Mucosa of stomach (tissue), 1 donor: ENCODE measurements around the gene LRMDA.

Source experiments
- H3K27me3 ChIP-seq: one replicate; pipeline ENCODE4 v1.7.0; 2013; ENCODE audit warnings: mild to moderate bottlenecking, low read length; ENCODE audit not compliant: control insufficient read depth, insufficient read depth
- H3K36me3 ChIP-seq: one replicate; pipeline ENCODE4 v1.7.0; 2013; ENCODE audit warnings: low read length; ENCODE audit not compliant: control insufficient read depth, insufficient read depth
- H3K4me1 ChIP-seq: one replicate; pipeline ENCODE4 v1.7.0; 2013; ENCODE audit warnings: mild to moderate bottlenecking, low read length; ENCODE audit not compliant: control insufficient read depth, insufficient read depth
- H3K4me3 ChIP-seq: one replicate; pipeline ENCODE4 v1.7.0; 2013; ENCODE audit warnings: low read length
- H3K9ac ChIP-seq: one replicate; pipeline ENCODE4 v1.7.0; 2013; ENCODE audit warnings: mild to moderate bottlenecking, low read length, moderate library complexity
- H3K9me3 ChIP-seq: one replicate; pipeline ENCODE4 v1.7.0; 2013; ENCODE audit warnings: mild to moderate bottlenecking, low read length, moderate library complexity; ENCODE audit not compliant: control insufficient read depth
- donor health status: Pancreatic carcinoma.

Gene LRMDA

DNA sequence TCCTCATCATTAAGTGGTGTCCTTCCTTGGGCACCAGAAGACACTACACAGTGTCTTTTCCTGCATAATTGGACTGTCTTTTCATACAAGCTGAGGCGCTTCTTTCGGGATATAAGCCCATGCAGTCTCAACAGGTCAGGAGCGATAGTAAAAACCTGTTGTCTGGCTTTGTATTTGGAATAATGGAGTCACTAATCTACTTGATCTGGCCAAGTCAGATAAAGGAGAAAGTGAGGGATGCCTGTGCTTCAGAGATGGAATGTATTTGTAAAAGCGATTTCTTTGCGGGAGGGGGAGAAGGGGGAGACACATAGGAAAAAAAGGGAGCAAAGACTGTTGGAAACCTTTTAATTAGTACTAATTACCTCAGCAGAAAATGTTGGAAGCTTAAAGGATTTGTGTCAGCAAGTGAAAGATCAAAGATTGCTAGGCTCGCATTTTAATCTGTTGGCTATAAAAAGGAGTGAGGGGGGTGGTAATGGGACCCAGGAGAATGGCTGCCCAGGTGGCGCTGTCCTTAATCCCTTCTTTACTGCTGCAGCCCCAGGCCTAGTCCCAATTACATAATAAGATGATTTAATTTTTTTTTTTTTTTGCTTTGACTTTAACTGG is 581.4 kb downstream of the LRMDA start:
- H3K27me3 ChIP-seq = no peaks in the 10 kb centered on the region
- H3K4me3 ChIP-seq = no peak overlapping the region
- no peaks in the 10 kb centered on the region for H3K4me1 ChIP-seq
- H3K36me3 ChIP-seq = no peaks in the 10 kb centered on the region
- H3K9ac ChIP-seq = no peak overlapping the region
- no peaks in the 10 kb centered on the region for H3K9me3 ChIP-seq

DNA sequence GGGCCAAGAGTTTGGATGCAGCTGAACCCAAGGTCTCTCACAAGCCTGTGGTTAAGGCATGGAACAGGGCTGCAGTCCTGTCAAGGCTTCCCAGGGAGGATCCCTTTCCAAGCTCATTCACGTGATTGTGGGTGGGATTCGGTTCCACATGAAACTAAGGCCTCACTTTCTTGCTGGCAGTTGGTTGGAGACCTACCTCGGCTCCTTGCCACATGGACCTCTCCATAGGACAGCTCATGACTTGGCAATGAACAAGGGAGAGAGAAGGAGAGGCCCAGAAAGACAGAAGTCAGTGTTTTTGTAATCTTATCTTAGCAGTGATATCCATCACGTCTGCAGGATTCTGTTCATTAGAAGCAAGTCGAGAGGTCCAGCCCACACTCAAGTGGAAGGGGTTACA is 583.8 kb downstream of the LRMDA start:
- Histone ChIP-seq H3K9me3 (no peaks in the 10 kb centered on the region), H3K4me1 (no peaks in the 10 kb centered on the region), H3K4me3 (no peak overlapping the region), H3K9ac (no peak overlapping the region), H3K27me3 (no peaks in the 10 kb centered on the region), H3K36me3 (no peaks in the 10 kb centered on the region)

DNA sequence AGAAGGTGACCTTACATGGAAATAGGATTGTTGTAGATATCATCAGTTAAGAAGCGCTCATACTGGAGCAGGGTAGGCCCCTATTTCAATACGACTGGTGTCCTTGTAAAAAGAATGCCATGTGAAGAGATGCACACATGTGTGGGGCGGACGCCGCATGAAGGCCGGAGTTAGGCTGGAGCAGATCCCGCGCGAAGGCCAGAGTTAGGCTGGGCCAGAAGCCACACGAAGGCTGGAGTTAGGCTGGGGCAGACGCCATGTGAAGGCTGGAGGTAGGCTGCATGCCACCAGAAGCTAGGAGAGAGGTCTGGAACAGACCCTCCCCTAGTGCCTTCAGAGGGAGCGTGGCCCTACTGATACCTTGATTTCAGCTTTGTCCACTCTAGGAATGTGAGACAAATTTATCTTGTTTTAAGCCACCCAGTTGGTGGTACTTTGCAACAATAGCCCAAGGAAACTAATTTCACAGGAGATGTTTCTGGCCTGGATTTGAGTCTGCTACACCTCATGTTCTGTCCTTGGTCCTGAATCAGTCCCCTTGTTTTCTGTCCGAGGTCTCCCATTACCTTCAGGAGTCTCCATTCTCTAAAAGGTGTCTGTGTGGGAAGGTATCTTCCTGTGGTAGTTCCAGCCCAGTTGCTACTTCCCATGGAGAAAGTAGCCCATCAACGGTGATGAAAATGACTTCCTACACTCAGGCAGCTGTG is 585.8 kb downstream of the LRMDA start:
- H3K27me3 ChIP-seq = no peaks in the 10 kb centered on the region
- H3K4me1 ChIP-seq = no peaks in the 10 kb centered on the region
- no peaks in the 10 kb centered on the region for H3K9me3 ChIP-seq
- H3K36me3 ChIP-seq = no peaks in the 10 kb centered on the region
- H3K9ac ChIP-seq = no peak overlapping the region
- H3K4me3 ChIP-seq = no peak overlapping the region

DNA sequence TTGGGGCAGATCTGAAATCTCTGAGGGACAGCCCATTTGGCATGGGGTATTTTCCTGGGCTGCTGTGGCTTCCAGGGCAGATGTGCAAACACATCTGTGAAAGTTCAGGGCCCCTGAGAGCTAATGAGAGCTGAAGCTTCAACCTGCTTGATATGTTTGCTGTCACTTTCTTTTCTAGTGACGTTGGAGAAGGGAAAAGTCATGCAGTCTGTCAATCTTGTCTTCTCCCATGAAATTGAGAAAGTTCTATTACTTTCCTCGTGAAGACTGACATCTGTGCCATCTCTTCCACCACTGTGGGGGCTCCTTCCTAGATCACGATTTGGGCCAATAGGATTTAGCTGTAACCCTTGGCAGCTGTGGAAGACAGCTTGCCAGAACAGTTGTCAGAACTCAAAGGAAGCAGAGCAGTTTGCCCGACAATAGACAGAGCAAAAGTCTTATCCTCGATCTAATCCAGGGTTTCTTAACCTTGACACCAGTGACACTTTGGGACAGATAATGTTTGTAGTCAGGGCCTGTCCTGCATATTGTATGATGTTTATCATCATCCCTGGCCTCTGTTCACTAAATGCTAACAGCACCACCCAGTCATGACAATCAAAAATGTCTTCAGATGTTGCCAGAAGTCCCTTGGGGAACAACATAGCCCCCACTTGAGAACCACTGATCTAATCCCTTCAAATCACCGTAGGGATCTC is 586.5 kb downstream of the LRMDA start:
- Histone ChIP-seq H3K36me3 (no peaks in the 10 kb centered on the region), H3K4me1 (no peaks in the 10 kb centered on the region), H3K9ac (no peak overlapping the region), H3K9me3 (no peaks in the 10 kb centered on the region), H3K4me3 (no peak overlapping the region), H3K27me3 (no peaks in the 10 kb centered on the region)

DNA sequence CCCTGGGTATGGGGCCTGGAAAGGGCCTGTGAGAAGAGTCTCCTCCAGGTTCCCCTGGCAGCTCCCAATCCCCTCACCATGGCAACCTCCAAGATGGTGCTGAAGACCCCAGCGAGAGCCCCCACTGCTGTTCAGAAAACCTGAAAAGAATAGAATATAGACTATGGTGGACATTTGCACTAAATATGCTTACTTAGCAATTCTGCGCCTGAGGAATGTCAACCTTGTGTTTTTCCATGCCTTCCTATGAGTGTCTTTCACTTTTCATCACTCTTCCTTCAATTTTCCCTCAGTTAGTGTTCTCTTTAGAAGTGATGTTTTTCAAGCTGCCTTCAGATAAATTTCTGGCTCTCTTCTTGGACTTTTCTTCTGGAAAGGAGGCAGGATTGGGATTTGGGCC is 589.2 kb downstream of the LRMDA start:
- Histone ChIP-seq H3K9ac (no peak overlapping the region), H3K36me3 (no peaks in the 10 kb centered on the region), H3K4me3 (no peak overlapping the region), H3K4me1 (no peaks in the 10 kb centered on the region), H3K27me3 (no peaks in the 10 kb centered on the region), H3K9me3 (no peaks in the 10 kb centered on the region)

DNA sequence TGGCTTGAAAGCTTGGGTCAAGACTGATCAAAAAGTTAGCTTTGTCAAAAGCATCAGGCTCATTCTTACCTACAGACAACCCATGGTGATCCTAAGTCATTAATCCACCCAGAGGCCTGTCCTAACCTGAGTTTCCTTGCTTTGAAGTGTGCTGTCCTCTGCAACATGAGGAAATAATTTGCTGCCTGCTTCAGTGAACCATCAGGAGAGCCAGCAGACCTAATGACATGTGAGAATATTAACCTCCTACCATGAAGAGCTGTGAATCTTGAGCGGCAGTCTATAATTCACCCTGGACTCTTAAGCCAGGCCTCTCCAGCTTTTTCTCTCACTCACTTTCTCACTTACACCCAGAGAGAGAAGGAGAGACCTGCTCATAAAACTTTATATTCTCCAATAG is 590.0 kb downstream of the LRMDA start:
- Histone ChIP-seq H3K9me3 (no peaks in the 10 kb centered on the region), H3K27me3 (no peaks in the 10 kb centered on the region), H3K9ac (no peak overlapping the region), H3K4me3 (no peak overlapping the region), H3K36me3 (no peaks in the 10 kb centered on the region), H3K4me1 (no peaks in the 10 kb centered on the region)

- H3K9me3 ChIP-seq = no peaks in the 10 kb centered on the region
- no peaks in the 10 kb centered on the region for H3K27me3 ChIP-seq
- H3K36me3 ChIP-seq = no peaks in the 10 kb centered on the region
- no peaks in the 10 kb centered on the region for H3K4me1 ChIP-seq
- no peak overlapping the region for H3K9ac ChIP-seq
- no peak overlapping the region for H3K4me3 ChIP-seq
Observed at GRCh38 chr10:76022366-76022765, 590.9 kb downstream of the LRMDA start.

- no peaks in the 10 kb centered on the region for H3K4me1 ChIP-seq
- H3K27me3 ChIP-seq = no peaks in the 10 kb centered on the region
- no peak overlapping the region for H3K4me3 ChIP-seq
- no peaks in the 10 kb centered on the region for H3K9me3 ChIP-seq
- H3K9ac ChIP-seq = no peak overlapping the region
- no peaks in the 10 kb centered on the region for H3K36me3 ChIP-seq
Observed at GRCh38 chr10:76023007-76023406, 591.6 kb downstream of the LRMDA start.

DNA sequence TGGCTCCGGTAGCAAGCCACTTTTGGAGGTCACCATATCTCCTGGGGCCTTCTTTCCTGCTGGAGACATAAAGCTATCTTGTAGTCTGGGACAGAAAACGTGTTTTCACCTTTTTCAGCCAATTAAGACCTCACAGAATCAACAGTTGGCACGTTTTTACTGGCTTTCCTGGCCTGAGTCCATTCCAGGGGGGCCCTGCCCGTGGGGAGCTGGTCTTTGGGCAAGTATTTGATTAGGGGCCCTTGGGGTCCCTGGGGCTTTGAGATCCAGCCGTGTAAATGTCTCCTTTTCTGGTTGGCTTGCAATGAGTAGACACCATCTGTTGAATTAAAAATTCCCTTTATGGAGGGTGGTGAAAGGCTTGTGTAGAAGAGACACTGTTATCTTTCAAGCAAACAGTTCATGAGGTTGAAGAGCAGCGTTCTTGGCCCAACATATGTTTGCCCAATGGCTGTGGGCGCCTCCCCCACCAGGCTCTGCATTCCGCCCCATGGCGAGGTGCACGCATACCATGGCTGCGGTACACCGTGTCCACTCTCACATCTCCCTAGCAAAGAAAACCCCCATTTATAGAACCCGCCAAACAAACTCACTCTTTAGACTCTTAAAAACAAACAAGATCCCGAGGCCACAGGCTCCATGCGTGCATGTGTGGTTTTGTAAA is 593.2 kb downstream of the LRMDA start:
- Histone ChIP-seq H3K4me1 (no peaks in the 10 kb centered on the region), H3K36me3 (no peaks in the 10 kb centered on the region), H3K9me3 (no peaks in the 10 kb centered on the region)

DNA sequence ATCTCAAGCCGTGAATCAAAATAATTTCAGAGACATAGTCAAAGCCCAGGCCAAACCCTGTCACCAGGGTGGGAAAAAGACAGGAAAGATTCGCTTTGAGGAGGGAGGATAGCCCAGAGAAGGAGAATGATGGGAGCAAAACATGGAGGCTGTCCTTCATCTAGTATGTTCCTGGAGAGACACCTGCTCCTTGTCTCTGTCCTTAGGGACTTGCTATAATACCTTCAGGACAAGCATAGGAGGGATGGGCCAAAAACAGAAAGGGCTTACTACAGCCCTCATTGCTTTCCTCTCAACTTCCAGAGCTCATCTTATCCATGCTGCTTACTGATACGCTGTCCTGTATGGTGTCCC is 593.7 kb downstream of the LRMDA start:
- H3K9ac ChIP-seq = no peak overlapping the region
- no peaks in the 10 kb centered on the region for H3K27me3 ChIP-seq
- H3K4me3 ChIP-seq = no peak overlapping the region
- no peaks in the 10 kb centered on the region for H3K9me3 ChIP-seq
- H3K4me1 ChIP-seq = no peaks in the 10 kb centered on the region
- H3K36me3 ChIP-seq = no peaks in the 10 kb centered on the region

More for the DNA sequence above, 593.2 kb downstream of the LRMDA start:
- Histone ChIP-seq H3K4me3 (no peak overlapping the region), H3K27me3 (no peaks in the 10 kb centered on the region), H3K9ac (no peak overlapping the region)

GRCh38 chr10:76026176-76026771 is 594.9 kb downstream of the LRMDA start:
- Histone ChIP-seq H3K9ac (no peak overlapping the region), H3K4me1 (no peaks in the 10 kb centered on the region), H3K27me3 (no peaks in the 10 kb centered on the region), H3K9me3 (no peaks in the 10 kb centered on the region), H3K36me3 (no peaks in the 10 kb centered on the region), H3K4me3 (no peak overlapping the region)

GRCh38 chr10:76026905-76027304 is 595.5 kb downstream of the LRMDA start:
- no peaks in the 10 kb centered on the region for H3K36me3 ChIP-seq
- no peaks in the 10 kb centered on the region for H3K9me3 ChIP-seq
- H3K4me3 ChIP-seq = no peak overlapping the region
- no peaks in the 10 kb centered on the region for H3K27me3 ChIP-seq
- H3K9ac ChIP-seq = no peak overlapping the region
- H3K4me1 ChIP-seq = no peaks in the 10 kb centered on the region
